GM23338 (cell line): ENCODE data around the gene PRDM11. TPM values are rescaled to one million over a fixed set of nuclear protein-coding genes. Genes with fewer than 3 reads are reported as not detected.

ENCODE experiments used
- ATAC-seq: fragments of 200-7000 bp; cut with Tn5 transposase; 3 replicates; pipeline ENCODE4 v1.9.1; 2020
- DNase-seq: peaks from one replicate; pipeline ENCODE4 v3.0.0-alpha.2; 2015; ENCODE audit warnings: low spot score
- H2AFZ ChIP-seq: fragments of 200-600 bp; sonication (generic); 2 replicates; pipeline ENCODE4 v1.8.0; 2016; ENCODE audit warnings: antibody characterized with exemption, mild to moderate bottlenecking, moderate library complexity
- H3F3A ChIP-seq: fragments of 200-600 bp; sonication (generic); replicated peaks from 2 replicates; pipeline ENCODE4 v1.8.0; 2017; ENCODE audit warnings: antibody characterized with exemption, mixed run types, low read depth
- H3K27ac ChIP-seq: fragments of 200-600 bp; sonication (generic); 2 replicates; pipeline ENCODE4 v1.6.1; 2016; ENCODE audit warnings: low read depth
- H3K27me3 ChIP-seq: fragments of 200-600 bp; sonication (generic); 2 replicates; pipeline ENCODE4 v1.8.0; 2016; ENCODE audit warnings: mild to moderate bottlenecking, mixed run types, moderate library complexity; ENCODE audit not compliant: insufficient read depth
- H3K36me3 ChIP-seq: fragments of 200-600 bp; sonication (generic); 2 replicates; pipeline ENCODE4 v1.8.0; 2016; ENCODE audit warnings: mild to moderate bottlenecking; ENCODE audit not compliant: insufficient read depth
- H3K4me1 ChIP-seq: fragments of 200-600 bp; sonication (generic); 2 replicates; pipeline ENCODE4 v1.8.0; 2016; ENCODE audit warnings: mild to moderate bottlenecking, moderate library complexity; ENCODE audit not compliant: insufficient read depth
- H3K4me2 ChIP-seq: fragments of 200-600 bp; sonication (generic); 2 replicates; pipeline ENCODE4 v1.7.1; 2017; ENCODE audit warnings: mixed run types
- H3K4me3 ChIP-seq: fragments of 200-600 bp; sonication (generic); 2 replicates; pipeline ENCODE4 v1.6.1; 2016; ENCODE audit warnings: mixed run types
- H3K79me2 ChIP-seq: fragments of 200-600 bp; sonication (generic); replicated peaks from 2 replicates; pipeline ENCODE4 v1.8.0; 2017; ENCODE audit warnings: mild to moderate bottlenecking; ENCODE audit not compliant: insufficient read depth
- H3K9me2 ChIP-seq: fragments of 200-600 bp; sonication (generic); 2 replicates; pipeline ENCODE4 v1.8.0; 2017; ENCODE audit not compliant: insufficient read depth
- H4K20me1 ChIP-seq: fragments of 200-600 bp; sonication (generic); replicated peaks from 2 replicates; pipeline ENCODE4 v1.8.0; 2017; ENCODE audit warnings: mild to moderate bottlenecking; ENCODE audit not compliant: insufficient read depth
- H3K27ac Mint-ChIP-seq: 2 replicates; pipeline ENCODE4 v1.8.0; 2020; ENCODE audit warnings: inconsistent platforms, mild to moderate bottlenecking, moderate library complexity, mixed read lengths
- H3K27me3 Mint-ChIP-seq: 3 replicates; pipeline ENCODE4 v1.8.0; 2022; ENCODE audit warnings: low read depth, mild to moderate bottlenecking, moderate library complexity, mixed read lengths, inconsistent platforms; ENCODE audit not compliant: insufficient read depth, poor library complexity
- H3K36me3 Mint-ChIP-seq: 3 replicates; pipeline ENCODE4 v1.8.0; 2021; ENCODE audit warnings: low read depth, mild to moderate bottlenecking, inconsistent platforms, moderate library complexity, mixed read lengths
- H3K4me1 Mint-ChIP-seq: 3 replicates; pipeline ENCODE4 v1.8.0; 2020; ENCODE audit warnings: mild to moderate bottlenecking, inconsistent platforms, mixed read lengths
- H3K4me3 Mint-ChIP-seq: 3 replicates; pipeline ENCODE4 v1.8.0; 2021; ENCODE audit warnings: moderate library complexity, mild to moderate bottlenecking, inconsistent platforms, mixed read lengths
- H3K9me3 Mint-ChIP-seq: 3 replicates; pipeline ENCODE4 v1.8.0; 2020; ENCODE audit warnings: moderate library complexity, mild to moderate bottlenecking, inconsistent platforms, mixed read lengths
- CREB1 ChIP-seq: fragments of 250-450 bp; sonication (Bioruptor Pico); IDR thresholded peaks from 2 replicates; pipeline ENCODE4 v1.5.0; 2020; ENCODE audit warnings: low read depth, mild to moderate bottlenecking, moderate library complexity
- CTCF ChIP-seq, 2 experiments: fragments of 200-600 bp in 1 of 2; sonication (generic) in 1 of 2; conservative IDR thresholded peaks; 2 replicates each; pipeline versions ENCODE4 v1.5.1 to v1.6.1; 2016 to 2017; ENCODE audit warnings: antibody characterized with exemption in 2 of 2, low read depth in 2 of 2, mild to moderate bottlenecking in 2 of 2, moderate library complexity in 1 of 2
- JUNB ChIP-seq: IDR thresholded peaks from one replicate; pipeline ENCODE4 v1.6.1; 2016; ENCODE audit warnings: antibody characterized with exemption; ENCODE audit not compliant: unreplicated experiment
- NANOG ChIP-seq: IDR thresholded peaks from 2 replicates; pipeline ENCODE4 v1.6.1; 2016; ENCODE audit warnings: antibody characterized with exemption, borderline replicate concordance
- ZNF114 ChIP-seq: fragments of 250-450 bp; sonication (Bioruptor Pico); IDR thresholded peaks from 2 replicates; pipeline ENCODE4 v1.5.0; 2020; ENCODE audit warnings: mild to moderate bottlenecking, moderate library complexity
- ZNF462 ChIP-seq: fragments of 250-450 bp; sonication (Bioruptor Pico); IDR thresholded peaks from 2 replicates; pipeline ENCODE4 v1.5.0; 2020; ENCODE audit warnings: mild to moderate bottlenecking, moderate library complexity
- polyA plus RNA-seq: library from polyadenylated mRNA; unstranded; fragments of >200 nt; fragmentation: Nextera tagmentation; extraction: Ambion mirVana; gene quantifications from 2 replicates; pipeline ENCODE4 v1.2.1, GENCODE V29; 2016
- total RNA-seq: library from RNA; depleted of rRNA; stranded (reverse); fragments of >200 nt; shearing (Covaris generic); gene quantifications from 2 replicates; pipeline ENCODE4 v1.2.3, GENCODE V29; 2014
- TF ChIP-seq, protein P1 (sequence below): IDR thresholded peaks from 2 replicates; pipeline ENCODE4 v1.6.1; 2016; ENCODE audit warnings: antibody characterized with exemption

The PRDM11 gene
- total and polyA plus RNA-seq, 2 experiments from 2014 or later, result 0.97 to 10.4 TPM

DNA sequence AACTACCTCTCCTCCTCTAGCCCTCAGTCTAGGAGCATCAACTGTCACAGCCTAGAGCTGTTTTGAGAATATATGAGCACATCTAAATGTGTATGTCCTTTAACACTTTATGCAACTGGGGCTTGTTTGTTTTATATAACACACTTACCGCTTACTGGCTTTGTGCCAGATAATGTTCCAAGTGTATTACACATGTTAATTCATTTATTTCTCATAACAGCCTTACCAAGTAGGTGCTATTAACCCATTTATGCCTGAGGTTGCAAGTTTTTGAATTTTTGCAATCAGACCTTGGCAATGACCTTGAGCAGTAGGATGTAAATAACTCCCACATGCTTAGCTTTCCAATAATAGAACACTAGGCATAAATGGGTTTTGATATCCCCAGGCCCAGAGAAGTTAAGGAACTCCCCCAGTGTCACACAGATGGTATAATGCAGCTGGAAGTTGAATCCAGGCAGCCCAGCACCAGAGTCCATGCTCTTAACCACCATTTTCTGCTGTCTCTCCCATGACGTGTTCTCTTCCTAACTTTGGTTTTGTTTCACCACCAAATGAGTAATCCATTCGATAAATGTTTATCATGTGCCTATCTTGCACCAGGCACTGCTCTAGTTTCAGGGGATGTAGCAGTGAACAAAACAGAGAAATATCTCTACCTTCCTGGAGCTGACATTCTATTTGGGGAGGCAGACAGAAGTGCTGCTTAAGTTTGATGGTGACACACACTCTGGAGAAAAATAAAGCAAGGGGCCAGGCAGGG is 23.1 kb downstream of the PRDM11 start (continued):
- TF ChIP-seq ZNF462 (no peak), CTCF (conservative IDR thresholded peaks at IDR 0.05; ENCODE audit: low read depth in 2 of 2) (no peak)
- TF ChIP-seq, protein P1, sequence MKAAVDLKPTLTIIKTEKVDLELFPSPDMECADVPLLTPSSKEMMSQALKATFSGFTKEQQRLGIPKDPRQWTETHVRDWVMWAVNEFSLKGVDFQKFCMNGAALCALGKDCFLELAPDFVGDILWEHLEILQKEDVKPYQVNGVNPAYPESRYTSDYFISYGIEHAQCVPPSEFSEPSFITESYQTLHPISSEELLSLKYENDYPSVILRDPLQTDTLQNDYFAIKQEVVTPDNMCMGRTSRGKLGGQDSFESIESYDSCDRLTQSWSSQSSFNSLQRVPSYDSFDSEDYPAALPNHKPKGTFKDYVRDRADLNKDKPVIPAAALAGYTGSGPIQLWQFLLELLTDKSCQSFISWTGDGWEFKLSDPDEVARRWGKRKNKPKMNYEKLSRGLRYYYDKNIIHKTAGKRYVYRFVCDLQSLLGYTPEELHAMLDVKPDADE, result no peak

DNA sequence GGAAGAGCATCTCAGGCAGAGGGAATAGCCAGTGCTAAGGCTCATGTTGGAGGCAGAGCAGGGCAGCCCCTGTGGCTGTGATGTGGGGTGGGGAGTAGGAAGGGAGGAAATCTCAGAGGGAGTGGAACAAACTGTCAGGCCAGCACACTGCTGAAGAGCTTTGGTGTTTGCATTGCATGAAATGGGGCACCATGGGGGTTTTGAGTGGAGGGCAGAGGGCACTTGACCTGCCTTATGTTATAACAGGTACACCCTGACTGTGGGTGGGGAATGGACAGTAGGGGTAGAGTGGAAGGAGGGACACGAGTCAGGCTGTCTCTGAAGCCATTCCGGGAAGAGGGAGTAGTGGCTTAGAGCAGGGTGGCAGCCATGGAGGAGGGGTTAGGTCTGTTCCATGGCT is 24.0 kb downstream of the PRDM11 start:
- no peak for DNase-seq
- Histone ChIP-seq H3K9me2 (no peaks in the 10 kb centered on the region), H3K27me3 (no peaks in the 10 kb centered on the region), H3K36me3 (no peaks in the 10 kb centered on the region), H4K20me1 (peaks cover 5% of the 10 kb centered on the region; the same call in 1 of the 2 replicates), H3K4me1 (no peaks in the 10 kb centered on the region), H3K4me2 (no peak overlapping the region), H3F3A (no peaks in the 10 kb centered on the region), H2AFZ (no peak overlapping the region), H3K4me3 (no peak overlapping the region), H3K79me2 (0 out of 2 replicates have a peak, but pooled peaks cover 2% of the 10 kb centered on the region), H3K27ac (no peak overlapping the region)
- Mint-ChIP-seq H3K4me1 (peaks cover 13% of the 10 kb centered on the region; the same call in 2 of the 3 replicates), H3K36me3 (no peaks in the 10 kb centered on the region), H3K27me3 (no peaks in the 10 kb centered on the region), H3K4me3 (no peak overlapping the region), H3K9me3 (no peaks in the 10 kb centered on the region), H3K27ac (no peak overlapping the region)
- no peak for ATAC-seq
- no peak for TF ChIP-seq NANOG
- TF ChIP-seq CREB1, result no peak
- no peak for TF ChIP-seq JUNB
- no peak for TF ChIP-seq ZNF114 (CRISPR knock-in tag)
